HG03064 (cell line): ENCODE data around the gene CNKSR1.
A peak's percentile ranks its signal among the peaks of the same experiment; 100 is the strongest.
"Not testable (repeated sequence)": the region's sequence is repeated elsewhere in the genome, so short reads cannot be mapped to it uniquely, and the experiment has no call there.

ENCODE experiments used
- ATAC-seq: cut with Tn5 transposase; IDR thresholded peaks from one replicate; pipeline ENCODE4 v1.9.1; 2021; ENCODE audit warnings: low read depth; ENCODE audit not compliant: unreplicated experiment

CNKSR1 gene

DNA sequence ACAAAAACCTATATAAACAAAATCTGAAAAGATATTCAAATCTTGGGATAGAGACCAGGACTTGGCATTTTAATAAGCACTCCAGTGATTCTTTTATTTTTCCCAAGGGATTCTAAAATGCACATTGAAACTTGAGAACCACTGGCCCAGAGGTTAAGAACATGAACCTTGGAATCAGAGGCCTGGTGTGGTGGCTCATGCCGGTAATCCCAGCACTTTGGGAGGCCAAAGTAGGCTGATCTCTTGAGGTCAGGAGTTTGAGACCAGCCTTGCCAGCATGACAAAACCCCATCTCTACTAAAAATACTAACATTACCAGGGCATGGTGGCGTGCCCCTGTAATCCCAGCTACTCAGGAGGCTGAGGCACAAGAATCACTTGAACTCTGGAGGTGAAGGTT lies 43.8 kb downstream of the CNKSR1 start:
- ATAC-seq: no peak

GRCh38 chr1:26224606-26225005 lies 47.3 kb downstream of the CNKSR1 start:
- ATAC-seq: no peak

- no peak for ATAC-seq
These were observed 47.9 kb downstream of the CNKSR1 start for GRCh38 chr1:26225033-26225831.

- ATAC-seq: not testable (repeated sequence)
These were observed 53.4 kb downstream of the CNKSR1 start for GRCh38 chr1:26230682-26231081.

- ATAC-seq: peak; percentile 85
These were observed 56.8 kb downstream of the CNKSR1 start, which contains the start of gene CEP85 for GRCh38 chr1:26233903-26234643. TSS of gene CEP85 (plus strand) at chr1:26234200. CDS start at chr1:26239784, 5,584 bp downstream.

DNA sequence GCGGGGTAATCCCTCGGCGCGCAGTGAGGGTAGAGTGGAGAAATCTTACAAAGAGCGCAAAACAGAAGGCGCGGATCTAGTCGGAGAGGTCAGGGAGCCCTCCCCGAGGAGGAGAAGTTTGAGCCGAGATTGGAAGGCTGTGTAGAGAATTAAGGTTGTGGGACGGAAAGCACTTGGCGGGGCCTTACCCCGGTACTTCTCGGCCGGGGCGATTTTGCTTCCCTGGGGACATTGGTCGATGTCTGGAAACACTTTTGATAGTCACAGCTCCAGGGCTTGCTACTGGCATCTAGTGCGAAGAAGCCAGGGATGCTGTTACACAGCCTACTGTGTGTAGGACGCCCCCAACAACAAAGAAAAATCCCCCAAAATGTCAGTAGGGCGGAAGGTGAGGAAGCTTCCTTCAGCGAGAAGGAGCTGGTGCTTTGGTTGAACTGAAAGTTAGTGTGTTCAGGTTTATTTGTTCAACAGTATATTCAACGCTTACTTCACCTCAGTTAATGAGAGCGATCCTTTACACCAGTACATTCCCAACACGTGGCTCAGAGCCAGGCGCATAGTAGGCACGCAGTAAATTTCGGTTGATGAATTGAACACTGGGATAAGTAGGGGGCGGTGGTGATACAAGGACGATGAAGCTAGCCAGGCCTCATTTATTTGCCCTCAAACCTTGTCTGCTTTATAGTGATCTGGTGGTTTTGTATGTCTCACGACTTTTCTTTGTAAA lies 57.5 kb downstream of the CNKSR1 start:
- ATAC-seq: peak; percentile 13

GRCh38 chr1:26237230-26237966 lies 60.1 kb downstream of the CNKSR1 start:
- ATAC-seq: no peak
